MM.1S (cell line): ENCODE results near the gene NBEAL2.

Experiments
- DNase-seq: peaks from one replicate; pipeline ENCODE4 v3.0.0-alpha.2; 2015
- H2AFZ ChIP-seq: fragments of 300-600 bp; sonication (generic); 2 replicates; pipeline ENCODE4 v1.6.0; 2016; ENCODE audit warnings: antibody characterized with exemption, low read length
- H3F3A ChIP-seq: fragments of 300-600 bp; sonication (generic); 2 replicates; pipeline ENCODE4 v1.6.1; 2016; ENCODE audit warnings: mild to moderate bottlenecking, antibody characterized with exemption, low read length, moderate library complexity, mixed read lengths; ENCODE audit not compliant: insufficient read depth
- H3K27ac ChIP-seq: fragments of 300-600 bp; sonication (generic); 2 replicates; pipeline ENCODE4 v1.5.1; 2016; ENCODE audit warnings: mild to moderate bottlenecking, low read length
- H3K27me3 ChIP-seq: fragments of 300-600 bp; sonication (generic); replicated peaks from 2 replicates; pipeline ENCODE4 v1.6.0; 2016; ENCODE audit warnings: low read length; ENCODE audit not compliant: insufficient read depth
- H3K36me3 ChIP-seq: fragments of 300-600 bp; sonication (generic); replicated peaks from 2 replicates; pipeline ENCODE4 v1.6.1; 2016; ENCODE audit warnings: mild to moderate bottlenecking, low read length, mixed read lengths; ENCODE audit not compliant: insufficient read depth
- H3K4me1 ChIP-seq: fragments of 300-600 bp; sonication (generic); 2 replicates; pipeline ENCODE4 v1.6.1; 2016; ENCODE audit warnings: low read length, mixed read lengths
- H3K4me2 ChIP-seq: fragments of 300-600 bp; sonication (generic); 2 replicates; pipeline ENCODE4 v1.6.0; 2016; ENCODE audit warnings: low read depth, low read length
- H3K4me3 ChIP-seq: fragments of 300-600 bp; sonication (generic); 2 replicates; pipeline ENCODE4 v1.5.1; 2016; ENCODE audit warnings: low read length, mixed read lengths
- H3K79me2 ChIP-seq: fragments of 300-600 bp; sonication (generic); 2 replicates; pipeline ENCODE4 v1.6.1; 2016; ENCODE audit warnings: mixed run types, low read length, mixed read lengths
- H3K9ac ChIP-seq: fragments of 300-600 bp; sonication (generic); 2 replicates; pipeline ENCODE4 v1.6.1; 2016; ENCODE audit warnings: low read length, mixed read lengths
- H3K9me2 ChIP-seq: fragments of 300-600 bp; sonication (generic); replicated peaks from 2 replicates; pipeline ENCODE4 v1.6.1; 2016; ENCODE audit warnings: mild to moderate bottlenecking, low read length, mixed read lengths; ENCODE audit not compliant: insufficient read depth
- H3K9me3 ChIP-seq: fragments of 300-600 bp; sonication (generic); replicated peaks from 2 replicates; pipeline ENCODE4 v1.6.1; 2016; ENCODE audit warnings: mild to moderate bottlenecking, low read length, mixed read lengths; ENCODE audit not compliant: insufficient read depth
- H4K20me1 ChIP-seq: fragments of 300-600 bp; sonication (generic); 2 replicates; pipeline ENCODE4 v1.6.1; 2016; ENCODE audit warnings: mild to moderate bottlenecking, low read length, moderate library complexity, mixed read lengths; ENCODE audit not compliant: insufficient read depth
- CTCF ChIP-seq: fragments of 300-600 bp; sonication (generic); IDR thresholded peaks from 2 replicates; pipeline ENCODE4 v1.5.1; 2016; ENCODE audit warnings: antibody characterized with exemption, low read length, mixed read lengths
- EZH2 ChIP-seq: fragments of 300-600 bp; sonication (generic); optimal IDR thresholded peaks from 2 replicates; pipeline ENCODE3; 2017; ENCODE audit warnings: low read depth, mild to moderate bottlenecking, antibody characterized with exemption, low read length, mixed read lengths
- EZH2phosphoT487 ChIP-seq: fragments of 300-600 bp; sonication (generic); IDR thresholded peaks from 2 replicates; pipeline ENCODE4 v1.6.1; 2018; ENCODE audit warnings: antibody characterized with exemption, low read length

NBEAL2 gene

DNA sequence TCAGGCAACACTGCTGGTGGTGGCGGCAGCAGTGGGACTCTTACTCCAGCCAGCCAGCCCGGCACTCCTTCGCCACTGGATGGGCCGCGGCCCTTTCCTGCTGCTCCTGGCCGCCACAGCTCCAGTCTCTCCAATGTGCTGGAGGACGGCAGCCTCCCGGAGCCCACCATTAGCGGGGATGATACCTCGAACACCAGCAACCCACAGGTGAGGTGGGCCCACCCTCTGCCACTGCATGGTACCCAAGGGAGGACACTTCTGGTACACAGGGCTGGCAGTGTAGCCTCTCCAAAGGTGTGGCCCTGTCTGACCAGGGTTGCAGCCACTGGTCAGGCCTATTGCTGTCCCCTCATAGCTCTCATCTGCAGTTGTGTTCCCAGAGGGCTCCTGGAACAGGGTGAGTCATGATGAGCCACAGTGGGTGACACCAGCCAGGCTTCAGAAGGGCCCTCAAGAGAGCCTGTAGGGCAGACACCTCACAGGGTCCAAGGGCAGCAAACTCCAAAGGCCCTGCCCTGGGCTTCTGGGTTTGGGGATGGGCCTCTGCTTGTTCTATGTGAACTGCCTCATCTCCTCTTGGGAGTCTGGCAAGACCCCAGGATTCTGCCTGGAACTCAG, 20.8 kb downstream of the NBEAL2 start:
- H3K4me2 ChIP-seq: no peak overlapping the region
- TF ChIP-seq CTCF: no peak
- TF ChIP-seq EZH2phosphoT487: no peak
- no peak for TF ChIP-seq EZH2
- no peaks in the 10 kb centered on the region for H3K4me1 ChIP-seq
- no peak for DNase-seq
- no peak overlapping the region for H3K4me3 ChIP-seq
- H3K9me2 ChIP-seq: no peaks in the 10 kb centered on the region
- H3K27me3 ChIP-seq: no peaks in the 10 kb centered on the region
- no peaks in the 10 kb centered on the region for H4K20me1 ChIP-seq
- H3K79me2 ChIP-seq: no peaks in the 10 kb centered on the region
- H3K9me3 ChIP-seq: no peaks in the 10 kb centered on the region
- no peaks in the 10 kb centered on the region for H3F3A ChIP-seq
- H2AFZ ChIP-seq: no peak overlapping the region
- no peak overlapping the region for H3K9ac ChIP-seq
- no peak overlapping the region for H3K27ac ChIP-seq
- no peaks in the 10 kb centered on the region; the same call in 1 of the 2 replicates for H3K36me3 ChIP-seq

GRCh38 chr3:47000922-47001730, 21.7 kb downstream of the NBEAL2 start:
- no peak for DNase-seq

GRCh38 chr3:47001731-47002170, 22.3 kb downstream of the NBEAL2 start:
- Histone ChIP-seq H3K27me3 (no peaks in the 10 kb centered on the region), H3K4me2 (no peak overlapping the region), H3K27ac (no peak overlapping the region), H3K9ac (no peak overlapping the region), H3F3A (no peaks in the 10 kb centered on the region), H3K79me2 (no peaks in the 10 kb centered on the region), H3K9me3 (no peaks in the 10 kb centered on the region), H3K4me3 (no peak overlapping the region), H3K9me2 (no peaks in the 10 kb centered on the region), H2AFZ (no peak overlapping the region), H3K36me3 (no peaks in the 10 kb centered on the region; the same call in 1 of the 2 replicates), H3K4me1 (no peaks in the 10 kb centered on the region), H4K20me1 (no peaks in the 10 kb centered on the region)
- no peak for TF ChIP-seq EZH2phosphoT487
- no peak for TF ChIP-seq CTCF
- no peak for TF ChIP-seq EZH2
- no peak for DNase-seq

More at GRCh38 chr3:47000922-47001730, 21.7 kb downstream of the NBEAL2 start:
- Histone ChIP-seq H3K36me3 (no peaks in the 10 kb centered on the region; the same call in 1 of the 2 replicates), H3K4me2 (no peak overlapping the region), H4K20me1 (no peaks in the 10 kb centered on the region), H2AFZ (no peak overlapping the region), H3K4me1 (no peaks in the 10 kb centered on the region), H3K79me2 (no peaks in the 10 kb centered on the region), H3K9me3 (no peaks in the 10 kb centered on the region), H3K4me3 (no peak overlapping the region), H3K9ac (no peak overlapping the region), H3F3A (no peaks in the 10 kb centered on the region), H3K27ac (no peak overlapping the region), H3K27me3 (no peaks in the 10 kb centered on the region), H3K9me2 (no peaks in the 10 kb centered on the region)
- TF ChIP-seq EZH2phosphoT487 (no peak), EZH2 (no peak), CTCF (no peak)
